Ovary (tissue), 9 donors: Measurements from ENCODE around the gene CD200R1L. TPM values are rescaled to one million over a fixed set of nuclear protein-coding genes. Genes with fewer than 3 reads are reported as not detected.

ENCODE experiments used
- DNase-seq, 5 donors: peaks; one replicate each; pipeline ENCODE4 v3.0.0-alpha.2; 2019 to 2020
- H3K27ac ChIP-seq, 2 donors: fragments of 200-600 bp; one replicate each; pipeline versions ENCODE4 v1.5.1 to v1.8.0; 2019 to 2022
- H3K27me3 ChIP-seq: fragments of 200-600 bp; one replicate; pipeline ENCODE4 v1.8.0; 2022
- H3K36me3 ChIP-seq: fragments of 200-600 bp; sonication (generic); one replicate; pipeline ENCODE4 v1.5.1; 2019
- H3K4me1 ChIP-seq: one replicate; pipeline ENCODE4 v1.8.1; 2013; ENCODE audit warnings: mild to moderate bottlenecking, moderate library complexity; ENCODE audit not compliant: insufficient read depth
- H3K4me3 ChIP-seq: fragments of 200-600 bp; sonication (generic); one replicate; pipeline ENCODE4 v1.5.1; 2017
- H3K9me3 ChIP-seq, 2 donors: fragments of 200-600 bp in 1 of 2; sonication (generic) in 1 of 2; one replicate each; pipeline versions ENCODE4 v1.5.1 to v1.8.1; 2013 to 2019; ENCODE audit warnings: mild to moderate bottlenecking in 1 of 2, moderate library complexity in 1 of 2
- CTCF ChIP-seq, 3 donors: fragments of 450-650 bp in 2 of 3; fragments of 200-600 bp in 1 of 3; IDR thresholded peaks; one replicate each; pipeline versions ENCODE4 v1.5.1 to v1.8.0; 2016 to 2022; ENCODE audit warnings: antibody characterized with exemption in 3 of 3, mild to moderate bottlenecking in 1 of 3
- EP300 ChIP-seq: sonication (generic); formaldehyde crosslinking; IDR thresholded peaks from one replicate; pipeline ENCODE4 v1.6.1; 2017; ENCODE audit warnings: antibody characterized with exemption
- POLR2A ChIP-seq: fragments of 450-650 bp; IDR thresholded peaks from one replicate; pipeline ENCODE4 v1.6.1; 2017; ENCODE audit warnings: antibody characterized with exemption, mild to moderate bottlenecking, moderate library complexity
- WGBS, 3 donors: extraction: QIAGEN DNeasy Blood & Tissue Kit in 1 of 3; methylation state at CpG; one replicate each; pipeline versions ENCODE4 v1.1.5 to v1.1.7; 2013 to 2017; 5-methylcytosine and 5-hydroxymethylcytosine counted together
- intact Hi-C, 4 donors: fragments of 100-400 bp; cut with DNase I; formaldehyde crosslinking; loops; one replicate each; pipeline versions ENCODE4 v1.11.0 to v1.15.1; 2022 to 2023
- polyA plus RNA-seq, 2 donors: library from polyadenylated mRNA; stranded (reverse); fragments of 200-250 nt in 1 of 2; fragments of 350-450 nt in 1 of 2; fragmentation: Illumina TruSeq in 1 of 2; extraction: RNeasy Lipid Tissue Mini Kit (QIAGEN cat#74804) in 1 of 2; gene quantifications; one replicate each; pipeline ENCODE4 v1.2.3, GENCODE V29; 2013 to 2014
- total RNA-seq, 7 donors: library from RNA; depleted of rRNA in 2 of 7; stranded (reverse); fragments of >200 nt in 2 of 7; fragmentation: NEBNext Ultra II Directional in 3 of 7; extraction: Animal tissue kit (Norgen Biotek cat#: 25700) in 3 of 7; gene quantifications; one replicate each; pipeline versions ENCODE4 v1.1.0 to v1.2.4, GENCODE V29; 2016 to 2023
- donor health status: DM: no; HTN: no; CAD: no; lungs with moderate emphysema.
- donor health status: DM: no; HTN: no; CAD: no.
- donor health status: Bipolar disorder and iron deficiency.
- donor health status: DM: yes; HTN: yes; CAD: no.
- donor health status: DM: no; HTN: no; CAD: no.
- donor health status: DM: yes; HTN: yes; CAD: no.

The CD200R1L gene
- total and polyA plus RNA-seq, 9 donors = not detected

GRCh38 chr3:112818289-112818688 is 28.4 kb downstream of the CD200R1L start:
- no peak for DNase-seq
- no peak overlapping the region for H3K4me3 ChIP-seq
- WGBS, 3 donors = 73 to 96% (median 87%) methylated on average over 1 of the region's 1 CpG
- H3K27me3 ChIP-seq = no peaks in the 10 kb centered on the region
- H3K36me3 ChIP-seq = no peaks in the 10 kb centered on the region
- no peaks in the 10 kb centered on the region for H3K4me1 ChIP-seq
- H3K9me3 ChIP-seq = no peaks in the 10 kb centered on the region
- intact Hi-C loops = loop anchor here in 1 of 4 donors (5.0 to 10.0 kb wide), 2 partner anchors 176 to 233 kb away; partner anchors contain the start of gene CCDC80
- no peak overlapping the region for H3K27ac ChIP-seq
- TF ChIP-seq CTCF (IDR thresholded peaks at IDR 0.05) (no peak), POLR2A (no peak), EP300 (no peak)

DNA sequence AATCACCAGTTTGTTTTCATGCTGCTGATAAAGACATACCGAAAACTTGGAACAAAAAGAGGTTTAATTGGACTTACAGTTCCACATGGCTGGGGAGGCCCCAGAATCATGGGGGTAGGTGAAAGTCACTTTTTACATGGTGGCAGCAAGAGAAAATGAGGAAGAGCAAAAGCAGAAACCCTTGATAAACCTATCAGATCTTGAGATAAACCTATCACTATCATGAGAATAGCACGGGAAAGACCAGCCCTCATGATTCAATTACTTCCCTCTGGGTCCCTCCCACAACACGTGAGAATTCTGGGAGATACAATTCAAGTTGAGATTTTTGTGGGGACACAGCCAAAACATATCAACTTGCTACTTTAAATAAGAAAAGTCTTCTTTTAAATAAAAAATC is 28.9 kb downstream of the CD200R1L start:
- Histone ChIP-seq H3K27me3 (no peaks in the 10 kb centered on the region), H3K9me3 (no peaks in the 10 kb centered on the region), H3K4me1 (no peaks in the 10 kb centered on the region), H3K27ac (no peak overlapping the region), H3K36me3 (no peaks in the 10 kb centered on the region), H3K4me3 (no peak overlapping the region)
- WGBS, 3 donors = 23 to 27% (median 24%) methylated on average over 3 of the region's 3 CpGs
- TF ChIP-seq CTCF (IDR thresholded peaks at IDR 0.05) (no peak), POLR2A (no peak), EP300 (no peak)
- intact Hi-C loops = loop anchor here in 1 of 4 donors (5.0 to 10.0 kb wide), 2 partner anchors 175 to 233 kb away; partner anchors contain the start of gene CCDC80
- no peak for DNase-seq

- H3K9me3 ChIP-seq = no peaks in the 10 kb centered on the region
- H3K4me1 ChIP-seq = no peaks in the 10 kb centered on the region
- H3K36me3 ChIP-seq = no peaks in the 10 kb centered on the region
- intact Hi-C loops = loop anchor here in 1 of 4 donors (5.0 to 10.0 kb wide), 2 partner anchors 175 to 232 kb away; partner anchors contain the start of gene CCDC80
- no peak overlapping the region for H3K27ac ChIP-seq
- no peaks in the 10 kb centered on the region for H3K27me3 ChIP-seq
- TF ChIP-seq POLR2A = no peak
- no peak for TF ChIP-seq CTCF (IDR thresholded peaks at IDR 0.05)
- no peak for TF ChIP-seq EP300
- H3K4me3 ChIP-seq = no peak overlapping the region
- no peak for DNase-seq
These were observed 29.4 kb downstream of the CD200R1L start for GRCh38 chr3:112817271-112817670.

GRCh38 chr3:112815981-112816380 is 30.7 kb downstream of the CD200R1L start:
- no peak for TF ChIP-seq CTCF (IDR thresholded peaks at IDR 0.05)
- Histone ChIP-seq H3K9me3 (no peaks in the 10 kb centered on the region), H3K4me1 (peaks cover 10% of the 10 kb centered on the region), H3K27ac (no peak overlapping the region), H3K27me3 (no peaks in the 10 kb centered on the region), H3K36me3 (no peaks in the 10 kb centered on the region), H3K4me3 (no peak overlapping the region)
- DNase-seq = no peak
- intact Hi-C loops = loop anchor here in 1 of 4 donors (2.0 to 10.0 kb wide), 3 partner anchors 77 to 231 kb away; partner anchors contain the start of gene CCDC80
